Natural killer cell (primary cell): ENCODE measurements around the gene EIF3M. TPM values are rescaled to one million over a fixed set of nuclear protein-coding genes. Genes with fewer than 3 reads are reported as not detected.

Experiments used
- ATAC-seq, 3 donors: fragments of 150-1000 bp in 2 of 3; fragments of 200-7000 bp in 1 of 3; cut with Tn5 transposase; 1 replicate in 1 of 3; 2 replicates in 2 of 3; pipeline ENCODE4 v1.10.0; 2021; ENCODE audit warnings: mild to moderate bottlenecking in 2 of 3, moderate library complexity in 2 of 3
- DNase-seq, 2 donors: peaks; one replicate each; pipeline versions ENCODE4 v3.0.0 to v3.0.0-alpha.2; 2013 to 2021; ENCODE audit warnings: mixed read lengths in 1 of 2
- H3K27ac ChIP-seq: one replicate; pipeline ENCODE4 v1.5.1; 2013; ENCODE audit warnings: mild to moderate bottlenecking, low read length
- H3K27me3 ChIP-seq: one replicate; pipeline ENCODE4 v1.6.1; 2013; ENCODE audit warnings: low read length; ENCODE audit not compliant: control insufficient read depth, insufficient read depth
- H3K36me3 ChIP-seq: one replicate; pipeline ENCODE4 v1.6.1; 2013; ENCODE audit warnings: low read length; ENCODE audit not compliant: control insufficient read depth, insufficient read depth
- H3K4me1 ChIP-seq: one replicate; pipeline ENCODE4 v1.6.1; 2013; ENCODE audit warnings: low read length; ENCODE audit not compliant: control insufficient read depth, insufficient read depth
- H3K4me3 ChIP-seq: one replicate; pipeline ENCODE4 v1.5.1; 2013; ENCODE audit warnings: low read length
- H3K9me3 ChIP-seq: one replicate; pipeline ENCODE4 v1.6.1; 2013; ENCODE audit warnings: low read length; ENCODE audit not compliant: control insufficient read depth, insufficient read depth
- H3K27ac Mint-ChIP-seq, 2 donors: one replicate each; pipeline ENCODE4 v1.8.0; 2022; ENCODE audit warnings: mild to moderate bottlenecking in 2 of 2, mixed read lengths in 2 of 2, moderate library complexity in 1 of 2
- H3K27me3 Mint-ChIP-seq, 2 donors: one replicate each; pipeline ENCODE4 v1.8.0; 2022; ENCODE audit warnings: low read depth in 2 of 2, mixed read lengths in 2 of 2
- H3K36me3 Mint-ChIP-seq: one replicate; pipeline ENCODE4 v1.8.0; 2022; ENCODE audit warnings: mixed read lengths
- H3K4me1 Mint-ChIP-seq, 2 donors: one replicate each; pipeline ENCODE4 v1.8.0; 2022; ENCODE audit warnings: mixed read lengths in 2 of 2
- H3K4me3 Mint-ChIP-seq: one replicate; pipeline ENCODE4 v1.8.0; 2022; ENCODE audit warnings: mild to moderate bottlenecking, moderate library complexity, mixed read lengths
- H3K9me3 Mint-ChIP-seq, 2 donors: one replicate each; pipeline ENCODE4 v1.8.0; 2022; ENCODE audit warnings: mixed read lengths in 2 of 2
- CTCF ChIP-seq: fragments of 200-600 bp; IDR thresholded peaks from one replicate; pipeline ENCODE4 v1.8.0; 2022; ENCODE audit warnings: antibody characterized with exemption
- WGBS: methylation state at CpG from one replicate; pipeline ENCODE4 v1.1.7; 2013; ENCODE audit warnings: missing lambda C conversion rate; ENCODE audit not compliant: insufficient coverage; 5-methylcytosine and 5-hydroxymethylcytosine counted together
- intact Hi-C: fragments of 100-400 bp; cut with micrococcal nuclease; formaldehyde crosslinking; loops from one replicate; pipeline ENCODE4 v1.14.2; 2022
- total RNA-seq, 4 donors: library from RNA; stranded (reverse); fragments of 120-200 nt in 1 of 4; gene quantifications; one replicate each; pipeline versions ENCODE4 v1.2.3 to v1.2.4, GENCODE V29; 2013 to 2022

The EIF3M gene
- total RNA-seq, 3 donors from 2014 or later (not counting 1 experiment from before 2014, with no cell fraction given) = 146 to 165 (median 155) TPM

- no peaks in the 10 kb centered on the region for H3K27me3 ChIP-seq
- Mint-ChIP-seq H3K4me3 (no peak overlapping the region), H3K36me3 (no peaks in the 10 kb centered on the region), H3K27ac (no peak overlapping the region), H3K27me3 (peaks cover 12 to 15% of the 10 kb centered on the region in 2 donors), H3K4me1 (no peaks in the 10 kb centered on the region), H3K9me3 (no peaks in the 10 kb centered on the region)
- no peaks in the 10 kb centered on the region for H3K4me1 ChIP-seq
- no peak overlapping the region for H3K4me3 ChIP-seq
- no peak for DNase-seq
- intact Hi-C loops = no loop called here
- no peaks in the 10 kb centered on the region for H3K36me3 ChIP-seq
- no peak for TF ChIP-seq CTCF
- no peak for ATAC-seq
- H3K27ac ChIP-seq = no peak overlapping the region
- no peaks in the 10 kb centered on the region for H3K9me3 ChIP-seq
These were observed 47.2 kb downstream of the EIF3M start for GRCh38 chr11:32630844-32631243.

GRCh38 chr11:32635819-32636218, 52.2 kb downstream of the EIF3M start:
- Histone ChIP-seq H3K9me3 (no peaks in the 10 kb centered on the region), H3K27ac (no peak overlapping the region), H3K4me3 (no peak overlapping the region), H3K36me3 (no peaks in the 10 kb centered on the region), H3K27me3 (no peaks in the 10 kb centered on the region), H3K4me1 (no peaks in the 10 kb centered on the region)
- no peak for DNase-seq
- H3K36me3 Mint-ChIP-seq = no peaks in the 10 kb centered on the region
- H3K4me3 Mint-ChIP-seq = no peak overlapping the region
- H3K9me3 Mint-ChIP-seq = peaks cover 0 to 4% of the 10 kb centered on the region in 2 donors
- WGBS = 100% methylated on average over 1 of the region's 2 CpGs
- no peak for ATAC-seq
- no peaks in the 10 kb centered on the region for H3K4me1 Mint-ChIP-seq
- intact Hi-C loops = no loop called here
- H3K27ac Mint-ChIP-seq = no peak overlapping the region
- peaks cover 7 to 12% of the 10 kb centered on the region in 2 donors for H3K27me3 Mint-ChIP-seq
- TF ChIP-seq CTCF = no peak

GRCh38 chr11:32641361-32641760, 57.7 kb downstream of the EIF3M start:
- Mint-ChIP-seq H3K4me1 (no peaks in the 10 kb centered on the region), H3K9me3 (peaks cover 0 to 4% of the 10 kb centered on the region in 2 donors), H3K27me3 (peaks cover 5 to 12% of the 10 kb centered on the region in 2 donors), H3K27ac (no peak overlapping the region), H3K36me3 (no peaks in the 10 kb centered on the region), H3K4me3 (no peak overlapping the region)
- H3K36me3 ChIP-seq = no peaks in the 10 kb centered on the region
- ATAC-seq (no peak), DNase-seq (no peak)
- no peaks in the 10 kb centered on the region for H3K9me3 ChIP-seq
- peaks cover 2% of the 10 kb centered on the region for H3K27me3 ChIP-seq
- no peak overlapping the region for H3K4me3 ChIP-seq
- H3K4me1 ChIP-seq = no peaks in the 10 kb centered on the region
- TF ChIP-seq CTCF = no peak
- intact Hi-C loops = no loop called here
- H3K27ac ChIP-seq = no peak overlapping the region

- Histone ChIP-seq H3K9me3 (no peaks in the 10 kb centered on the region), H3K27ac (no peak overlapping the region), H3K36me3 (no peaks in the 10 kb centered on the region), H3K4me1 (no peaks in the 10 kb centered on the region), H3K4me3 (no peak overlapping the region), H3K27me3 (peaks cover 2% of the 10 kb centered on the region)
- WGBS = no CpG with 5 or more reads among the region's 1 CpG
- ATAC-seq (no peak), DNase-seq (no peak)
- no peaks in the 10 kb centered on the region for H3K36me3 Mint-ChIP-seq
- intact Hi-C loops = no loop called here
- H3K4me1 Mint-ChIP-seq = no peaks in the 10 kb centered on the region
- no peaks in the 10 kb centered on the region for H3K9me3 Mint-ChIP-seq
- TF ChIP-seq CTCF = no peak
- H3K27ac Mint-ChIP-seq = no peak overlapping the region
- H3K4me3 Mint-ChIP-seq = no peak overlapping the region
- H3K27me3 Mint-ChIP-seq = no peaks in the 10 kb centered on the region
These were observed 59.9 kb downstream of the EIF3M start for GRCh38 chr11:32643526-32643925.
